A549 (cell line): Measurements from ENCODE around the gene WDHD1. TPM values are rescaled to one million over a fixed set of nuclear protein-coding genes. Genes with fewer than 3 reads are reported as not detected.

Experiments
- ATAC-seq, 2 experiments: fragments of 200-7000 bp in 1 of 2; fragments of >200 bp in 1 of 2; cut with Nextera tagmentation in 1 of 2; cut with Tn5 transposase in 1 of 2; 3 replicates each; pipeline versions ENCODE4 v1.8.0 to v1.9.1; 2018 to 2020; ENCODE audit warnings: mild to moderate bottlenecking in 1 of 2, moderate library complexity in 1 of 2
- CTCF ChIA-PET: fragments of 300-600 bp; sonication (Branson Sonifier 250); formaldehyde crosslinking; extraction: SDS; loops from one replicate; lab custom pipeline; 2021; ENCODE audit warnings: antibody characterized with exemption, inconsistent platforms; lab: Yijun Ruan, JAX
- POLR2A ChIA-PET: fragments of 350-600 bp; formaldehyde crosslinking; extraction: SDS; loops from one replicate; lab custom pipeline; 2021; ENCODE audit warnings: antibody characterized with exemption, inconsistent platforms; lab: Yijun Ruan, JAX
- DNase-seq, 2 experiments: peaks; one replicate each; pipeline versions ENCODE4 v3.0.0 to v3.0.0-alpha.2; 2011 to 2016; ENCODE audit warnings: low read depth in 1 of 2, low spot score in 1 of 2
- FAIRE-seq: peaks from 2 replicates; lab custom pipeline; 2011; peaks lifted over from hg19 to GRCh38; lab: Jason Lieb, UNC
- H3K27ac ChIP-seq, 2 experiments: fragments of >200 bp; sonication (Bioruptor Twin); formaldehyde crosslinking; 3 replicates each; pipeline ENCODE4 v1.5.1; 2016 to 2017
- H3K4me1 ChIP-seq: fragments of >200 bp; sonication (Bioruptor Twin); formaldehyde crosslinking; 3 replicates; pipeline ENCODE4 v1.6.1; 2016
- H3K4me2 ChIP-seq: fragments of >200 bp; sonication (Bioruptor Twin); formaldehyde crosslinking; 3 replicates; pipeline ENCODE4 v1.6.1; 2016
- H3K4me3 ChIP-seq: fragments of >200 bp; sonication (Bioruptor Twin); formaldehyde crosslinking; 3 replicates; pipeline ENCODE4 v1.5.1; 2016
- H3K9me3 ChIP-seq: fragments of >200 bp; sonication (Bioruptor Twin); formaldehyde crosslinking; 3 replicates; pipeline ENCODE4 v1.6.1; 2016
- CBX2 ChIP-seq: fragments of 200-600 bp; sonication (generic); IDR thresholded peaks from 2 replicates; pipeline ENCODE4 v1.6.1; 2016; ENCODE audit warnings: low read depth, mild to moderate bottlenecking, borderline replicate concordance
- CEBPB ChIP-seq, 2 experiments: fragments of >200 bp in 1 of 2; sonication (Bioruptor Twin) in 1 of 2; formaldehyde crosslinking in 1 of 2; IDR thresholded peaks; 2 replicates each; pipeline ENCODE4 v1.6.1; 2012 to 2016
- EHMT2 ChIP-seq: fragments of 200-600 bp; sonication (generic); IDR thresholded peaks from 2 replicates; pipeline ENCODE4 v1.6.1; 2016; ENCODE audit warnings: antibody characterized with exemption, low read depth, mild to moderate bottlenecking, moderate library complexity
- HMGXB4 ChIP-seq: fragments of 250-450 bp; sonication (Bioruptor Pico); IDR thresholded peaks from 2 replicates; pipeline ENCODE4 v1.5.0; 2021; ENCODE audit warnings: mild to moderate bottlenecking, moderate library complexity, borderline replicate concordance
- HOXA7 ChIP-seq: fragments of 250-450 bp; sonication (Bioruptor Pico); IDR thresholded peaks from 2 replicates; pipeline ENCODE4 v1.5.0; 2020; ENCODE audit warnings: mild to moderate bottlenecking, moderate library complexity
- JUN ChIP-seq, 2 experiments: fragments of >200 bp; sonication (Bioruptor Twin); formaldehyde crosslinking; IDR thresholded peaks; 2 replicates in 1 of 2; 3 replicates in 1 of 2; pipeline ENCODE4 v1.6.1; 2016 to 2017
- JUNB ChIP-seq: fragments of >200 bp; sonication (Bioruptor Twin); formaldehyde crosslinking; IDR thresholded peaks from 2 replicates; pipeline ENCODE4 v1.6.1; 2016
- KDM1A ChIP-seq: fragments of 200-600 bp; sonication (generic); IDR thresholded peaks from 2 replicates; pipeline ENCODE4 v1.6.1; 2016; ENCODE audit warnings: low read depth, mild to moderate bottlenecking
- MAZ ChIP-seq: fragments of 150-350 bp; IDR thresholded peaks from 2 replicates; pipeline ENCODE4 v1.6.1; 2014; ENCODE audit warnings: antibody characterized with exemption, low read depth, low read length, borderline replicate concordance
- POLR2AphosphoS2 ChIP-seq: conservative IDR thresholded peaks from 2 replicates; pipeline ENCODE4 v1.6.1; 2012; ENCODE audit warnings: low read length, improper control_type of control experiment, inconsistent platforms
- RARB ChIP-seq: fragments of 250-450 bp; sonication (Bioruptor Pico); IDR thresholded peaks from 2 replicates; pipeline ENCODE4 v1.8.0; 2021; ENCODE audit warnings: mild to moderate bottlenecking, moderate library complexity
- SMC3 ChIP-seq: fragments of >200 bp; sonication (Bioruptor Twin); formaldehyde crosslinking; IDR thresholded peaks from 3 replicates; pipeline ENCODE4 v1.6.1; 2018; ENCODE audit warnings: inconsistent platforms
- SREBF2 ChIP-seq: fragments of 450-650 bp; IDR thresholded peaks from 2 replicates; pipeline ENCODE4 v1.6.1; 2014; ENCODE audit warnings: mild to moderate bottlenecking, moderate library complexity
- ZC3H11A ChIP-seq: fragments of 450-650 bp; IDR thresholded peaks from 2 replicates; pipeline ENCODE4 v1.6.1; 2014; ENCODE audit warnings: antibody characterized with exemption, mild to moderate bottlenecking
- ZNF302 ChIP-seq: fragments of 250-450 bp; sonication (Bioruptor Pico); IDR thresholded peaks from 2 replicates; pipeline ENCODE4 v1.9.0; 2021; ENCODE audit warnings: inconsistent platforms, mild to moderate bottlenecking, moderate library complexity
- WGBS: methylation state at CpG from one replicate; pipeline ENCODE4 v1.1.6; 2017; ENCODE audit errors: missing lambda C conversion rate; 5-methylcytosine and 5-hydroxymethylcytosine counted together
- polyA plus RNA-seq, 4 experiments: library from polyadenylated mRNA; depleted of rRNA in 3 of 4; stranded (reverse); fragments of >200 nt; fragmentation: RNase III in 1 of 4; extraction: RNeasy Plus Mini Kit Qiagen cat#74134 plus additional on column Dnase treatment in 1 of 4; gene quantifications; 2 replicates in 3 of 4; 3 replicates in 1 of 4; pipeline ENCODE4 v1.2.3, GENCODE V29; 2011 to 2017
- TF ChIP-seq, protein P1 (sequence below): IDR thresholded peaks from 2 replicates; pipeline ENCODE4 v1.6.1; 2012; ENCODE audit warnings: low read depth, borderline replicate concordance
- TF ChIP-seq, protein P2 (sequence below): IDR thresholded peaks from 2 replicates; pipeline ENCODE4 v1.6.1; 2012
- TF ChIP-seq, protein P3 (sequence below): fragments of 150-350 bp; IDR thresholded peaks from 2 replicates; pipeline ENCODE4 v1.6.1; 2014; ENCODE audit warnings: low read depth, mild to moderate bottlenecking, low read length
- TF ChIP-seq, protein P4 (sequence below): fragments of >200 bp; sonication (Bioruptor Twin); formaldehyde crosslinking; IDR thresholded peaks from 3 replicates; pipeline ENCODE4 v1.6.1; 2016

The WDHD1 gene
- polyA plus RNA-seq, 2 of the 4 experiments (the other 2 are of a cell fraction), result 16.3 to 35.6 TPM

DNA sequence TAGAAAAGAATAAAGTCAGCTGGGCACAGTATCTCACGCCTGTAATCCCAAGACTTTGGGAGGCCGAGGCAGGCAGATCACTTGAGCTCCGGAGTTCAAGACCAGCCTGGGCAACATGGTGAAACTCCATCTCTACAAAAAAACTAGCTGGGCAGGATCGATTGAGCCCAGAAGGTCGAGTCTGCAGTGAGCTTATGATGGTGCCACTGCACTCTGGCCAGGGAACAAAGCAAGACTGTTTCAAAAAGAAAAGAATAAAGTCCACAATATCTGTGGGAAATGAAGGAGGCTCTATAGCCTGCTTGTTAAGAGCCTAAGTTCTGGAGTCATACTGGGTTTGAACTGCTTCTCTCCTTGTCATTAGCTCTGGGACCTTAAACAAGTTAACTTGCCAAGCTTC lies 32.4 kb upstream of the WDHD1 start:
- no peaks in the 10 kb centered on the region for H3K9me3 ChIP-seq
- ATAC-seq (no peak; a peak in 1 of 6 replicates), DNase-seq (no peak), FAIRE-seq (no peak)
- H3K4me3 ChIP-seq, result no peak overlapping the region
- H3K4me2 ChIP-seq, result no peak overlapping the region
- ChIA-PET CTCF (interaction anchor here (2.3 to 3.3 kb wide), 2 partner anchors 8 to 12 kb away, joined by 6 to 15 read pairs; partner anchors contain the start of gene MAPK1IP1L), POLR2A (interaction anchor here (0.7 to 1.3 kb wide), 2 partner anchors 8 to 70 kb away, joined by 4 to 7 read pairs; partner anchors contain the start of genes LGALS3 and MAPK1IP1L)
- no peak overlapping the region for H3K27ac ChIP-seq
- H3K4me1 ChIP-seq, result peaks cover 7% of the 10 kb centered on the region; the same call in 1 of the 3 replicates
- TF ChIP-seq POLR2AphosphoS2, result 0 out of 2 replicates have a peak, but pooled peaks have one; percentile 55
- TF ChIP-seq, protein P1, sequence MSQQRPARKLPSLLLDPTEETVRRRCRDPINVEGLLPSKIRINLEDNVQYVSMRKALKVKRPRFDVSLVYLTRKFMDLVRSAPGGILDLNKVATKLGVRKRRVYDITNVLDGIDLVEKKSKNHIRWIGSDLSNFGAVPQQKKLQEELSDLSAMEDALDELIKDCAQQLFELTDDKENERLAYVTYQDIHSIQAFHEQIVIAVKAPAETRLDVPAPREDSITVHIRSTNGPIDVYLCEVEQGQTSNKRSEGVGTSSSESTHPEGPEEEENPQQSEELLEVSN, result no peak
- TF ChIP-seq ZNF302 (CRISPR knock-in tag), result no peak
- TF ChIP-seq RARB, result 0 out of 2 replicates have a peak, but pooled peaks have one; percentile 9
- WGBS, result 84% methylated on average over 5 of the region's 5 CpGs

DNA sequence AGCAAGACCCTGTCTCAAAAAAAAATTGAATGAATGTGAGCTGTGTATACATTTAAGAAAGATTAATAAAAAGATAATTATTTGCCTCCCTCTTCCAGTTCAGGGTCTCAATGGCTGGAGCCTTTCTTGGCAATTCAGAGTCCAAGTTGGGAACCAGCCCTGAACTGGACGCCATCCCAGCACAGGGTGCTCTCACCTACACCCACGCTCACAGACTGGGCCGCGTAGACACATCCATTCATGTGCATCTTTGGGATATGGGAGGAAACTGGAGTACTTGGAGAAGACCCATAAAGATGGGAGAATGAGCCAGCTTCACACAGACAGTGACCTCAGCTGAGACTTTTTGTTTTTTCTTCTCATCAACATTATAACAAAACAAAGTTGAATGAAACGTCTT lies 31.0 kb upstream of the WDHD1 start:
- H3K27ac ChIP-seq, result no peak overlapping the region
- POLR2A ChIA-PET, result interaction anchor here (1.3 kb wide), 1 partner anchor 8 kb away, joined by 4 read pairs; no protein-coding TSS in a partner anchor
- H3K4me2 ChIP-seq, result no peak overlapping the region
- no peak for TF ChIP-seq HMGXB4 (CRISPR knock-in tag)
- TF ChIP-seq HOXA7 (CRISPR knock-in tag), result no peak
- no peak for TF ChIP-seq CBX2
- TF ChIP-seq POLR2AphosphoS2, result no peak
- TF ChIP-seq, protein P2, sequence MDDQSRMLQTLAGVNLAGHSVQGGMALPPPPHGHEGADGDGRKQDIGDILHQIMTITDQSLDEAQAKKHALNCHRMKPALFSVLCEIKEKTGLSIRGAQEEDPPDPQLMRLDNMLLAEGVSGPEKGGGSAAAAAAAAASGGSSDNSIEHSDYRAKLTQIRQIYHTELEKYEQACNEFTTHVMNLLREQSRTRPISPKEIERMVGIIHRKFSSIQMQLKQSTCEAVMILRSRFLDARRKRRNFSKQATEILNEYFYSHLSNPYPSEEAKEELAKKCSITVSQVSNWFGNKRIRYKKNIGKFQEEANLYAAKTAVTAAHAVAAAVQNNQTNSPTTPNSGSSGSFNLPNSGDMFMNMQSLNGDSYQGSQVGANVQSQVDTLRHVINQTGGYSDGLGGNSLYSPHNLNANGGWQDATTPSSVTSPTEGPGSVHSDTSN, result no peak
- TF ChIP-seq JUN (IDR thresholded peaks at IDR 0.05), result no peak
- no peak for TF ChIP-seq SREBF2
- TF ChIP-seq ZC3H11A, result no peak
- TF ChIP-seq, protein P3, sequence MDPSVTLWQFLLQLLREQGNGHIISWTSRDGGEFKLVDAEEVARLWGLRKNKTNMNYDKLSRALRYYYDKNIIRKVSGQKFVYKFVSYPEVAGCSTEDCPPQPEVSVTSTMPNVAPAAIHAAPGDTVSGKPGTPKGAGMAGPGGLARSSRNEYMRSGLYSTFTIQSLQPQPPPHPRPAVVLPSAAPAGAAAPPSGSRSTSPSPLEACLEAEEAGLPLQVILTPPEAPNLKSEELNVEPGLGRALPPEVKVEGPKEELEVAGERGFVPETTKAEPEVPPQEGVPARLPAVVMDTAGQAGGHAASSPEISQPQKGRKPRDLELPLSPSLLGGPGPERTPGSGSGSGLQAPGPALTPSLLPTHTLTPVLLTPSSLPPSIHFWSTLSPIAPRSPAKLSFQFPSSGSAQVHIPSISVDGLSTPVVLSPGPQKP, result no peak
- TF ChIP-seq MAZ, result no peak
- TF ChIP-seq JUNB, result no peak
- no peak for TF ChIP-seq CEBPB (IDR thresholded peaks at IDR 0.05)
- no peak for TF ChIP-seq EHMT2
- TF ChIP-seq, protein P4, sequence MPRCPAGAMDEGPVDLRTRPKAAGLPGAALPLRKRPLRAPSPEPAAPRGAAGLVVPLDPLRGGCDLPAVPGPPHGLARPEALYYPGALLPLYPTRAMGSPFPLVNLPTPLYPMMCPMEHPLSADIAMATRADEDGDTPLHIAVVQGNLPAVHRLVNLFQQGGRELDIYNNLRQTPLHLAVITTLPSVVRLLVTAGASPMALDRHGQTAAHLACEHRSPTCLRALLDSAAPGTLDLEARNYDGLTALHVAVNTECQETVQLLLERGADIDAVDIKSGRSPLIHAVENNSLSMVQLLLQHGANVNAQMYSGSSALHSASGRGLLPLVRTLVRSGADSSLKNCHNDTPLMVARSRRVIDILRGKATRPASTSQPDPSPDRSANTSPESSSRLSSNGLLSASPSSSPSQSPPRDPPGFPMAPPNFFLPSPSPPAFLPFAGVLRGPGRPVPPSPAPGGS, result no peak
- TF ChIP-seq SMC3, result no peak
- TF ChIP-seq KDM1A, result no peak
- no peaks in the 10 kb centered on the region for H3K9me3 ChIP-seq
- H3K4me1 ChIP-seq, result peaks cover 19% of the 10 kb centered on the region
- no peak; a peak in 1 of 6 replicates for ATAC-seq
- DNase-seq, result no peak
- H3K4me3 ChIP-seq, result no peak overlapping the region
- 95% methylated on average over 5 of the region's 5 CpGs for WGBS
- FAIRE-seq, result no peak
- CTCF ChIA-PET, result interaction anchor here (0.6 kb wide), 1 partner anchor 73 kb away, joined by 4 read pairs; no protein-coding TSS in a partner anchor
